Vein endothelial cell (primary cell): ENCODE results near the gene JMJD4. TPM values are rescaled to one million over a fixed set of nuclear protein-coding genes. Genes with fewer than 3 reads are reported as not detected.

Source experiments
- total RNA-seq: library from RNA; depleted of rRNA; stranded (reverse); fragments of >200 nt; gene quantifications from 2 replicates; pipeline ENCODE4 v1.2.3, GENCODE V29; 2012

The JMJD4 gene
- 29.7 and 41.2 TPM in 2 replicates for total RNA-seq

GRCh38 chr1:227734856-227735538, at the start of gene JMJD4, which contains the start of gene SNAP47:
Gene JMJD4 (minus strand): TSS chr1:227735302. CDS start chr1:227735273, 29 bp downstream.
Gene SNAP47 (plus strand): TSS chr1:227735435. CDS start chr1:227747737, 12,302 bp downstream.

Other genes with a start within 250 kb of the JMJD4 start
- gene ZNF678, start 171.7 kb downstream of the JMJD4 start, total RNA-seq = 11.7 and 15.4 TPM in 2 replicates
- 36.3 and 40.5 TPM in 2 replicates for gene SNAP47, start 133 bp upstream of the JMJD4 start, total RNA-seq
- gene PRSS38, start 80.4 kb upstream of the JMJD4 start, total RNA-seq = not detected in 2 replicates
- 3.5 and 3.9 TPM in 2 replicates for gene WNT9A, start 212.6 kb upstream of the JMJD4 start, total RNA-seq